NCI-H774 (cell line): ENCODE results near the gene GCH1.

Experiments used
- DNase-seq: peaks from one replicate; lab custom pipeline; 2025; lab: John Stamatoyannopoulos, UW

The GCH1 gene

DNA sequence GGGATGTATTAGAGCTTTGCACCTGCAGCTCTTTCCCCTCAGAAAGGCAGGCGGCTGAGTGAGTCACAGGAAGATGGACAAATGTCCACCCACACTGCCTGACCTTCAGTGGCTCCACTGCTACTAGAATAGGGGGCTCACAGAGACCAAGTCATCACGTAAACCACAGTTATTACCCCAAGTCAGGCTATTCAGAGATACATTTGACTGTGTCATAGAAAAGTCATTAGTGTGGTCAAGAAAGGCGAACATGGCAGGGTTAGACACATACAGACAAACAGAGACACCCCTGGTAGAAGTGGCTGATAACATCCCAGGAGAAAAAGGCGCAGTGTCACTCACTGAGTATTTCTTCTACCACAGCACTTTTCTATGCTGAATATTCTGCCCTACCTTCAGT, 36.0 kb downstream of the GCH1 start:
- no peak for DNase-seq

DNA sequence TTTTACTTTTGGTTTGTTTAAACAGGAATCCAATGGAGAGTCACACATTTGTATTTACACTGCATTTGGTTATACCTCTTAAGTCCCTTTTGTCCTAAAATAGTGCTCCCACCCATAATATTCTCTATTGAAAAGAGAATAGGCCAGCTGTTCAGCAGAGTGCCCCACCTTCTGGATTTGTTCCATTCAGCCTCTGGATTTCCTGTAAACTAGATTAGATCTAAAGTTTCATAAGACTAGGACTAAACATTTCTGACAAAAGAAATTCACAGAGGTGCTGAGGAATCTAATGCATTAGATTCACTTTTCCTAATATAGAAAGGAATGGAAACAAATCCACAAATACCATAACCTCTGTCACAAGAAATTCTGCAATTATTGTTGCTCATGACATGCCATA, 38.1 kb downstream of the GCH1 start:
- no peak for DNase-seq

DNA sequence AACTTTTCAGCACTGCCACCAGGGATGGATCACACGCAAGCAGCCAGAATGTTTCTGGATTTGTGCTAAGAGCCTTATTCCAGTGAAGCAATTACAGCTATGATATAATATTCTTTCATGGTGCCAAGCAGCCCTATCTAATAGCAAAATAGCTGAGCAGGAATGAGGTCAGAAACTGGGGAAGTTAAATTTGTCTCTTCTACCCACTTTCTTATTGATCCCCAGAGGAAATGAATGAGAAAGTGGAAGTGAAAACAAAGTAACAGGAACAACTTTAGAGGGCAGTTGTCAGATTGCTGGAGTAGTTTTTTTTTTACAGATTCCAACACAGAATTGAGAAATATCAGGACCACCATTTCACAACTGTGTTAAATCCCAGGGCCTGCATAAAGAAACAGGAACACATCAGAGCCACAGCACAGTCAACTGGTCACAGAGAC, 44.8 kb downstream of the GCH1 start:
- no peak for DNase-seq

DNA sequence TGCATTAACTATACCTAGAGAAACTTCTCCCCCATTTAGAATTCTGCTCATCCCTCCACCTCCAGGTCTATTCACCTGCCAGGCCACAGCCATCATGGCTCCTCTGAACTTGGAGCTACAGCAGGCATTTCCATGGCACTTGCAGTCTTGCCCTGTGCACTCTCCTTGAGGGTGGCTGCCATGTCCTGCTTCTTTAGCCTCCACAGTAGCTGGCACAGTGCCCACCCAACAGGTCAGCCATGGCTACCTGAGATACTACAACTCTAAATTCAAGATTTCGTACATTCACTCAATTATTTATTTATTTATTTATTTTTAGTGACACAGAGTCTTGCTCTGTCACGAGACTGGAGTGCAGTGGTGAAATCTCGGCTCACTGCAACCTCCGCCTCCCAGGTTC, 46.5 kb downstream of the GCH1 start:
- no peak for DNase-seq

DNA sequence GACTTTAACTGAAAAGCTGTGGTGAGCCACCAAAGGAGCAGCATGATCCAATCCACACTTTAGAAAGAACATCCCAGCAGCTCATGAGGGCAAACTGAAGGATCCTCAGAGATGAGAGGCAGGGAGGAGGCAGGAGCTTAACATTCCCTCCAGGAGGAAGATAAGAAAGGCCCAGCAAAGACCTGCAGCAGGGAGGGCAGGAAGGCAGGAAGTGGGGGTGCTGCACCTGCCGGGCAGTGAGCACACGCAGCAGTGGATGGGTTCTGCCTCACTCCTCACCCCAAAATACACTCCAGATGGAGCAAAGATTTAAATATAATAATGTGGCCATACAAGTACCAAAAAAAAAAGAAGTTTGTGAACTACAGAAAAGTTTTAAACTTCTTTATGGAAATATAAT, 48.4 kb downstream of the GCH1 start:
- no peak for DNase-seq

DNA sequence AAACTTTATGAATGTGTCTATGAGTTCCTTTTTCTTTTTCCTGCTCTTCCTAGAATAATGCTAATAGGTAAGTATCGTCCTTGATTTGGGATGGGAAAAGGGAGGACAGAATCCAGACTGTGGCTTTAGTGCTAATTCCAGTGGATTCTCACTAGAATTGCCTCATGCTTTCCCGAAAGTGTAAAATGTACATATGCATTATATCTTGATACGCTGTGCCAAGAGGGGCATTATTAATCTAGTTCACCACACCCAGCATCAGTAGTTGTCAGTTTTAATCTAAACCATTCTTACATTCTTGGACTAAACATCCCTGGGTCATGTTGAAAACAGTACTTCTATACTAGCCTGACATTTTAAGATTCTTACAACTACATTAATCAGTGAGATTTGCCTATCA, 49.3 kb downstream of the GCH1 start:
- no peak for DNase-seq

DNA sequence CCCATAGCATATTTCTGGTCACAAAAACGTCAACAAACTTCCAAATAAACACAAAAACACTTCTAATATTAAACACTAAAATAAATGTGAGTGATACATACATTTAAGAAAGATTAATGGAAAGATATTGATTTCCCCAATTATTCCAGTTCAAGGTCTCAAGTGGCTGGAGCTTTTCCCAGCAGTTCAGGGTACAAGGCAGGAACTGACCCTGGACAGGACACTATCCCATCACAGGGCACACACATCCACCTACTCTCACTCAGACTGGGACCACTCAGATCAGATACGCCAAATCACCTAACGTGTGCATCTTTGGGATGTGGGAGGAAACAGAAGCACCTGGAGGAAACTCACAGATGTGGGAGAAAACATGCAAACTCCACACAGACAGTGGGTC, 50.4 kb downstream of the GCH1 start:
- DNase-seq: no peak

DNA sequence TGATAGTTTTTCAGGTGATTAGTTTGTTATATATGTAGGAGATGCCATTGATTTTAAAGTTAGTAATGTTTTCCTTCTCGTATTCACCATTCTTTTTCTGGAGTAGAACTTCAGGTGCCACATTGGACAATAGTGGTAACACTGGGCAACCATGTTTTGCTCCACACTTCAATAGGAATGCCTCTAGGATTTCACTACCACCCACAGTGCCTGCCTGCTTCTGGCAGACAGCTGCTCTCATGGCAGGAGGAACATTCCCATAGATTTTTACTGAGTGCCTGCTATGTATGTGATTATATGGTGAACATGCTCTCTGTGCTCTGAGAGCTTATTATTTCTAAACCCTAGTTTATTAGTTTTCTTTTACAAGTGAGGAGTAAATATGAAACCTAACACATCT, 53.7 kb downstream of the GCH1 start:
- DNase-seq: no peak

DNA sequence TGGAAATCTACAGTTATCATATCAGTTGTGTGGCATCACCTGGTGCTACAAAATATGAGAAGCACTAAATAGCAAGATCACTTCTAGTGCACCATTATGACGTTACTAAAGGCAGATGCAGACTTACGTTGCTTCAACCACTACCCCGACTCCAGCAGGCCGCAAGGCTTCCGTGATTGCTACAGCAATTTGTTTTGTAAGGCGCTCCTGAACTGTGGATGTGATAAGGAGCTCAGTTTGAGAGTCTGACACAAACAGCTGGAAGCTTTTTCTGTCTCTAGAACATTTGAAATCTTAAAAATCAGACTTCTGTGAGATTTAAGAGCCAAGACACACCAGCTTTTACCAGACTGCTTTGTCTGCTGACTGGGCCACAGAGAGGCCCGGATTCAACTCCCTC, 57.0 kb downstream of the GCH1 start:
- no peak for DNase-seq

DNA sequence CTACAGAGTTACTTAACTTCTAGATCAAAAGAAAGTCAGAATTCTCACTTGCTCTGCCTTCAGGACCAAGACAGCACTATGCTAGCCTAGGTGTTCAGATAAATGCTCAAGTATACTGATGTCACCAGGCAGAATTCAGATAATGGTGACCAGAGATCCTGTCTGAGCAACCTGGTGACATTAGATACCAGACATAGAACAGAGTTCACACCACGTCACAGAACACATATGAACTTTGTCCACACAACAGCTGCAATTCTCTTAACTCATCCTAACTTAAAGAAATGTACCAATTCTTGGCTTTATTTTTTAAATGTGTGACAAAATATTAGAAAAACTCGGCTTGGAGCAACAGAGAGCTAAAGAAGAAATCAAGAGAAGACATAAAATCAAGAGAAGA, 58.1 kb downstream of the GCH1 start:
- DNase-seq: no peak

DNA sequence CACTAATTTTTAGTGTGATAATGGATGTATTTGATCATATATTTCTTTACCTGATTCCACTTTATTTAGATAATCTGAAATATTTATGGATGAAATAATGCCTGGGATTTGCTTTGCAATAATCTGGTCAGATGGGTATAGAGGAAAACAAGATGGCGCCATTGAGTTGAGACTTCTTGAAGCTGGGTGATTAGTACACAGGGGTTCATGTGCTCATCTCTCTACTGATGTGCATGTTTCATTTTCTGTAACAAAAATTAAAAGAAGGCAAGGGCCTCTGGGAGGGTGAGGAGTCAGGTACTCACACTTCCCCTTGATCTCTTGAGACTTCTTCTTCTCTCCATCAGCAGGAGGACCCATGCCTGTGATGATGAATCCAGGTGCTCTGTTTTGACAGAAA, 61.8 kb downstream of the GCH1 start:
- DNase-seq: no peak

DNA sequence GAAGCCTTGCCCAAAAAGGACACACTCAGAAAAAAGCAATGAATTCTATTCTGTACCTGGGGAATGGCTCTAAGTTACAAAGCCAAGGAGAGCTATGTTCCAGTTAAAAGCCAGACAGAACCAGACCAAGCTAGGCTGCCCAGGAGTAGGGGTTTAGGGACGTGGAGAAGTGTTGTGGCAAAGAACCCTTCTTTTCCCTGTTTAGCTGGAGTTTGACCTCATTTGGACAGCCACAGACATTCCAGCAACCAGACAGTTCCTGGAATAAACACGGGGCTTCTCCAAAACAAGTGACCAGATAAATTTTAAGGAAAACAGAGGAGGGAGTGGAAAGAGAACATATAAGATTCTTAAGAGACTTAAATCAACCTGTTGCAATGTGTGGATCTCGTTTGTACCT, 62.3 kb downstream of the GCH1 start:
- no peak for DNase-seq

DNA sequence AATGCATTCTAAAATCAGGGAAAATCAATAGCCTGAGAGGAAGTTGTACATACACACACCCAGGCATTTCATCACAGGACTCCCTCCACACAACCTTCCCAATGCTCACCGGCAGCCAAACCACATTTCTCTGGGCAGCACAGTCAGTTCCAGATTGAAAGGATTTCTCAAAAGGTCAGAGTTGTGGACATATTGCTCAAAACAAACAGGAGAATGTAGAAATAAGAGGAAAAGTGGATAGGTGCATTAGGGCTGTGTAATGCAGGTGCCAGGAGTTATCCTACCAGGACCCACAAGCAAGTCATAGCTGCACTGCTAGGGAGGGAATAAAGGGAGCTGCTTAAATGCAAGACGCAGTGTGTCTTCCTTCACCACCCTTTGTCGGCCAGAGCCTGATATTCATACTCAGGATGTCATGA, 62.9 kb downstream of the GCH1 start:
- DNase-seq: no peak

DNA sequence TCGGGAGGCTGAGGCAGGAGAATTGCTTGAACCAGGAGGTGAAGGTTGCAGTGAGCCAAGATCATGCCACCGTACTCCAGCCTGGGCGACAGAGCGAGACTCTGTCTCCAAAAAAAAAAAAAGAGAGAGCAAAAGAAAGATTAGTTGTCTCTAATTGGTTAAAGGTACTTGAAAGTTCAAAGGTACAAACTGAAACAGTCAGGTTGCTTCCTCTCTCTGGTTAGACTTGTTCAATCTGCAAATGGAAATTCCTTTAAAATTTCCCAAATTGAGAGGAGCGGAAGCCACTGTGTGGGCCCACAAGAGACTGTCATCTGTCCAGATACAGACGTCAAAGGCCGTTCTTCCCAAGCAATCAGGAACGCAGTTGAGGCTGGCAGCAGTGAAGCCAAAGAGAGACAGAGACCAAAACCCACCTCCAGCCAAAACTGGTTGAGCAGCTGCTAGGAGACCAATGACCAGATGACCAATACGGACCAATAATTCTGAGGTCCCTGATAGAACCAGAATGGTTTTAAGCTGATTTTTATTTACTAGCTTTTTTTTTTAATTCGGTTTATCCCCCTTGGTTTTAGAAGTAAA, 63.6 kb downstream of the GCH1 start:
- no peak for DNase-seq

DNA sequence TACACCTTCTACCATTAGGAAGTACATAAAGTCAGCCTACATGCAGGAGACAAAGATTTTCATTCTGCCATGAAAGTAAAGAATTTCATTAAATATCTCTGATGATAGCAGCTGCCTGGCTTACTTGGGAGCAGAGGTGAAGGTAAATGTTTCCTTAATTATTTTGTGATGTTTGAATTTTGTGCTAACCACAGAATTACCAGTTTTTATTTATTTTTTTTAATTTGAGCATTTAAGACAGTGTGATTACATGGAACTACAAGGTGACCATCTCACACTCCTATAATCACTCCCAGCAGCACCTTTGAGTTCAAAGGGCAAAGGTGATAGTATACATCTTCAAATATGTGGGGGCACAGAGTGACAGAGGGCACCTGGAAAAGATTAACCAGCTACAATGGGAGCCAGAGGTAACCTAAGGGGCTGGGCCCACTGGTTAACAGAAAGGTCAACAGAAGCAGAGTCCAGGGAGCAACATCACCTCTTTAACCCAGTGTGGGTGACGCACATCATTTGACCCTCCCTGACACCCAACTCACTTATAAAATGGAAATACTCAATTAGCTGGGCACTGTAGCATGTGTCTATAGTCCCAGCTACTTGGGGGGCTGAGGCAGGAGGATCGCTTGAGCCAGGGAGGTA, 65.0 kb downstream of the GCH1 start:
- DNase-seq: no peak

DNA sequence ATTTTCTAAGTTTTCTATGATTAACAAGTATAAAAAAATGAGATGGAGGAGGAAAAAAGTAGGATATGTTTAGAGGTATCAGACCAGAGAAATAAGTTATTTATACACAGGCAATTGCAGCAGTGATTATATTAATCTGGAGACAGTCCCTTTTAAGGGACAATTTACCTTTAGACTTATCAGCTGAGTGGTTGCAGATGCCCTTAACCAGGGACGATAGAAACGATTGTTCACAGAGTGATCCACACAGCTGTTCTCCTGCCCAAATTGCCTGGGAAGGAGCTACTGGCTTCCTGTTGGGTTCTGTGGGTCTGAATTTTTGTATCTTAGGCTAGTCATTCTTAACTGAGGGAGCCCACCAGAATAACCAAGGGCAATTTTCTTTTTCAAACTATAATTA, 66.4 kb downstream of the GCH1 start:
- DNase-seq: no peak

DNA sequence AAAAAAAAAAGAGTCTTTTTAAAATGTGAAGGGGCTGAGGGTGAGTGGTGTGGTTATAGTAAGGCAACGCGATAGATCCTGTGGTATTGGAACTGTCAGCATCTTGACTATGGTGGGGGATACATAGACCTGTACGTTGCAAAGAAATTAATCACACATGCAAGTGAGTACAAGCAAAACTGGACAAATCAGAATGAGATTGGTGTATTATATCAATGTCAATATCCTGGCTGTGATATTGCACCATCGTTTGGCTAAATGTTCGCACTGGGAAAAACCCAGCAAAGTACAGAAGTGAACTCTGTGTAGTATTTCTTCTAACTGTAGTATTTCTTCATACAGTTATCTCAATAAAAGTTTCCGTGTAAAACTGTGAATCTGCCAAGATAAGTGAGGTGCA, 67.9 kb downstream of the GCH1 start:
- DNase-seq: no peak

DNA sequence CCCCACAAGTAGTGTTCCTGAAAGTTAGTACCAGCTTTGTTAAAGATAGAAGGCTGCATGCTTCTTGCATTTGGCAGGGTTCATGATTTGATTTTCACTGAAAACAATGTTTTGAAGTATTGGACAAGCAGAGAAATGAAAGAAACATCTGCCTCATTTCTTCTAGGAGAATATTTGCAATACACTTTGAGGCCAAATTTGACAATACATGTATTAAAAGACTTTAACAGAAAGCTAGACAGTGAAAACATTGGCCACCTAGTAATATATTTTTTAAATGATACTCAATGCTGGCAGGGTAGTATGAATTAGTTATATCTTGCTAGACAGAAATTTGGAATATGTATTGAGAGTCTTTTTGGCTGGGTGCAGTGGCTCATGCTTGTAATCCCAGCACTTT, 68.5 kb downstream of the GCH1 start:
- no peak for DNase-seq

DNA sequence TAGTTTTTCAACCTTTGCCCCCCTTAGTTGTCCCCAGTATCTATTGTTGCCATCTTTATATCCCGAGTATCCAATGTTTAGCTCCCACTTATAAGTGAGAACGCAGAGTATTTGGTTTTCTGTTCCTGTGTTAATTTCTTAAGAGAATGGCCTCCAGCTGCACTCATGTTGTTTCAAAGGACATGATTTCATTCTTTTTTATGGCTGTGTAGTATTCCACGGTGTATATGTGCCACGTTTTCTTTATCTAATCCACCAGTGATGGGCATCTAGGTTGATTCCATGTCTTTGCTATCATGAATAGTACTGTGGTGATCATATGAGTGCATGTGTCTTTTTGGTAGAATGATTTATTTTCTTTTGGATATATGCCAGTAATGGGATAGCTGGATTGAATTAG, 72.0 kb downstream of the GCH1 start:
- DNase-seq: no peak

DNA sequence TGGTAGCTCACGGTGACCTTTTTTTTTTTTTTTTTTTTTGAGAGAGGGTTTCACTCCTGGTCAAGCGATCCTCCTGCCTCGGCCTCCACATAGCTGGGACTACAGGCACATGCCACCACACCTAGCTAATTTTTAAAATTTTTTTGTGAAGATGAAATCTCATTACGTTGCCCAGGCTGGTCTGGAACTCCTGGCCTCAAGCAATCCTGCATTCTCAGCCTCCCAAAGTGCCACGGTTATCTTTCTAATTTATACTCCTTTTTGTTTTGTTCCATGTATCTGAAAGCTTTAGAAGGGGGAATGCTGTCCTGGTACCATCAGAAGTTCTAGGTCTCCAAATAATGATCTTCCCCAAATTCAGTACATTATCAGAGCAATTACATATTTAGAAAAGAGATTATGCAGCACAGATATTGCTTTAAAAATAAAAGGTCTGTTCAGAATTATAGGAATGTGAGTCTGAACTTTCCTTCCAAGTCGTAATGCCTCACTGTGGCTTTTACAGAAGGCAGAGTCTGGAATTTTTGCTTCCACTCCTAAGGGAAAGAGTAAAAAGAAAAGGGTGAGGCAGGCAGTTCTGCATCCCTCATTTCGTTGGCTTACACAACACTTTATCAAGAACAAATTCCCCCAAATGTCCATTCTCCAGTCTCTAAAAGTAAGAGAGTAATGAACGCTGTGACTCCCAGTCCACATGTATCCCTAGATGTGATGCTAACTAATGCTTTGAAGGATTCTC, 73.0 kb downstream of the GCH1 start:
- DNase-seq: no peak

DNA sequence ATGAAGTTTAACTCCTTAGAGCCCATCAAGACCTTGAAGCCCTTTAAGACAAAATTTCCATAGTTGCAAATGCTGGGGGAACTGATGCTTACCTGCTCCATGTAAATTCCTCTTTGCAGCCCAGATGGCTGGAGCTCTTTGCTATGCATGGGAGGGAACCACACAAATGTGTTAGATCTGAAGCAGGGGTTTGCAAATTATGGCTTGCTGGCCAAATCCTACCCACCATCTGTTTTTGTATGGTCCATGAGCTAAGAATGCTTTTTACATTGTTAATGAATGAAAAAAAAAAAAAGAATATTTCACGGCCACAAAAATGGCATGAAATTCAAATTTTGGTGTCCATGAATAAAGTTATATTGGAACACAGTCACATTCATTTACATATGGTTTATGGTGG, 74.6 kb downstream of the GCH1 start:
- DNase-seq: no peak

DNA sequence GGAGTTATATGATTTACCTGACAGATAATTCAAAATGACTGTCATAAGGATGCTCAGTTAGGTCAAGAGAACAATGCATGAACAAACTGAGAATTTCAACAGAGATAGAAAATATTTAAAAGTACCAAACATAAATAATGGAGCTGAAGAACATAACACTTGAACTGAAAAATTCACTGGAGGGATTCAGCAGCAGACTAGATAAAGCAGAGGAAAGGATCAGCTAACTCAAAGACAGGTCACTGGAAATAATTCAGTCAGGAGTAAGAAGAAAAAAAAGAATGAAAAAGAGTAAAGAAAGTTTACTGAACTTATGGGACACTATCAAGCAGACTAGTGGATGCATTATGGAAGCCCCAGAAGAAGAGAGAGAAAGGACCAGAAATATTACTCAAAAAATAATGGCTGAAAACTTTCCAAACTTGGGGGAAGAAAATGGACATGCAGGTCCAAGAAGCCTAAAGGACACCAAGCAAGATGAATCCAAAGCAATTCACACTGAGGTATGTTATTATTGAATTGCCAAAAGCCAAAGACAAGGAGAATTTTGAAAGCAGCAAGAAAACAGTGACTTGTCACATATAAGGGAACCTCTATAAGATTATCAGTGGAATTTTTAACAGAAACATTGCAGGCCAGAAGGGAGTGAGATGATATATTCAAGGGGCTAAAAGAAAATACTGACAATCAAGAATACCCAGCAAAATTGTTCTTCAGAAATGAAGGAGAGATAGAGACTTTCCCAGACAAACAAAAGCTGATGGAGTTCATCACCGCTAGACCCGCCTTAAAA, 78.7 kb downstream of the GCH1 start:
- no peak for DNase-seq

DNA sequence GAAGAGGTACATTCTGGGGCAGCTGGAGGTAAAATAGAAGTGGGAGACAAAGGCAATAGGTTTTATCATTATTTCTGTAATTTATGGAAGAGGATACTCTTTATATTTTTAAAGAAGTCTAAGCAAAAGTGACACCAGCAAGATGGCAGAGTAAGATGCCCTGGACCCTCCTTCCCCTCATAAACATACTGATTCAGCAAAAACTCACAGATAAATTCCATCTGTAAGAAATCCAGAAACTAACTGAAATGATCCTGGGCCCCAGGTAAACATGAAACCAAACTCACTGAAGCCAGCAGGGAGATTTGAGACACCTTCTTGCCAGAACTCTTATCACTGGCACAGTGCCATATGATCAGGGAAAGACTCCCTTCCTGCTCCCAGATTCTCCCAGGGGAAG, 79.9 kb downstream of the GCH1 start:
- DNase-seq: no peak
